ENCODE results near the gene CALML3. TPM values are rescaled to one million over a fixed set of nuclear protein-coding genes. Genes with fewer than 3 reads are reported as not detected.

CALML3 gene
- total and polyA plus RNA-seq, 10 donors: 0.10 TPM; not detected in 9

DNA sequence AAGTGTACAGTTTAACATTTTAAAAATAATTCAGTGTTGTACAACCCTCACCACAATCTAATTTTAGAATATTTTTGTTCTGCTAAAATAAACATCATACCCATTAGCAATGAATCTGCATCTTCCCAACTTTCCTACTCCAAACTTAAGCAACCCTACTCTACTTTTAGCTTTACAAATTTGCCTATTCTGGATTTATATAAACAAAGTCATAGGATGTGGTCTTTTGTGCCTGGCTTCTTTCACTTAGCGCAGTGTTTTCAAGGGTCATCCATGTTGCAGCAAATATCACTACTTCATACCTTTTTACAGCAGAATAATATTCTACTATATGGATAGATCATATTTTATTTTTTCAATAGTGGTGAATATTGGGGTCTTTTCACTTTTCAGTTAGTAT is 18.9 kb downstream of the CALML3 start:
- DNase-seq: no peak
- H3K27me3 ChIP-seq (replicated peaks in 1 of 7): no peaks in the 10 kb centered on the region
- WGBS, 5 donors: 93 to 100% (median 97%) methylated on average over 1 of the region's 1 CpG
- peaks cover 4 to 36% (median 29%) of the 10 kb centered on the region in 8 donors for H3K9me3 ChIP-seq
- intact Hi-C loops (cut with DNase I; ENCODE audit: low total_unique reads): no loop called here
- H3K4me1 ChIP-seq: peaks cover 0 to 23% (median 11%) of the 10 kb centered on the region in 6 donors
- H3K36me3 ChIP-seq: no peaks in the 10 kb centered on the region
- peak overlapping the region in 1 of 8 donors; percentile 41 for H3K27ac ChIP-seq
- H3K4me3 ChIP-seq: no peak overlapping the region
- TF ChIP-seq, protein P1, sequence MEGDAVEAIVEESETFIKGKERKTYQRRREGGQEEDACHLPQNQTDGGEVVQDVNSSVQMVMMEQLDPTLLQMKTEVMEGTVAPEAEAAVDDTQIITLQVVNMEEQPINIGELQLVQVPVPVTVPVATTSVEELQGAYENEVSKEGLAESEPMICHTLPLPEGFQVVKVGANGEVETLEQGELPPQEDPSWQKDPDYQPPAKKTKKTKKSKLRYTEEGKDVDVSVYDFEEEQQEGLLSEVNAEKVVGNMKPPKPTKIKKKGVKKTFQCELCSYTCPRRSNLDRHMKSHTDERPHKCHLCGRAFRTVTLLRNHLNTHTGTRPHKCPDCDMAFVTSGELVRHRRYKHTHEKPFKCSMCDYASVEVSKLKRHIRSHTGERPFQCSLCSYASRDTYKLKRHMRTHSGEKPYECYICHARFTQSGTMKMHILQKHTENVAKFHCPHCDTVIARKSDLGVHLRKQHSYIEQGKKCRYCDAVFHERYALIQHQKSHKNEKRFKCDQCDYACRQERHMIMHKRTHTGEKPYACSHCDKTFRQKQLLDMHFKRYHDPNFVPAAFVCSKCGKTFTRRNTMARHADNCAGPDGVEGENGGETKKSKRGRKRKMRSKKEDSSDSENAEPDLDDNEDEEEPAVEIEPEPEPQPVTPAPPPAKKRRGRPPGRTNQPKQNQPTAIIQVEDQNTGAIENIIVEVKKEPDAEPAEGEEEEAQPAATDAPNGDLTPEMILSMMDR (IDR thresholded peaks at IDR 0.05 in 8 of 11, conservative IDR thresholded peaks at IDR 0.05 in 3 of 11): no peak
- TF ChIP-seq POLR2AphosphoS5 (IDR thresholded peaks at IDR 0.05) (no peak), POLR2A (IDR thresholded peaks at IDR 0.05) (no peak)

DNA sequence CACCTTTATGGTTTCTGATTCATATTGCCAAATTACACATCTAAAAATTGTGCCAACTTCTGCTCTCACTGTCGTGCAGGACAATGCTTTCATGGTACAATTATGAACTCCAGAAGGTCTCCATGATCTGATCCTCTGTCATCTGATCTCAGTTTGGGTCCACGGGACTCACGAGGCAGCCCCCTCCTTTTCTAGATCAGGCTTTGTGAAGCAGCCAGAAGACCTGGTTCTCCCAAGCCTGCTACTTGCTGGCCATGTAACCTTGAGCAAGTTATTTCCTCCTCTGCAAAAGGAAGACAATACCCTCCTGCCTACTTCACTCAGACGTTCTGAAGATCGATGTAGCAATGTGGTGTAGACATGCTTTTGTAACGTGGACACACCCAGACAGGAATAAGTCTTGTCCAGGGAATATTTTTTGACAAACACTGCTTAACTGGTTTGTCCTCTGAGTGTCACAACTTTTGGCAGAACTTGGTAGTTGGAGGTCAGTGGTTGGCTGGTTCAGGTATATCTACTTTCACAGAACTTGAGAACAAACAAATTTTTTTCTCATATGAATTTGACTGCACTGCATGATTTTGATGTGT is 19.6 kb downstream of the CALML3 start:
- TF ChIP-seq POLR2AphosphoS5 (IDR thresholded peaks at IDR 0.05) (no peak), POLR2A (IDR thresholded peaks at IDR 0.05) (no peak)
- TF ChIP-seq, protein P1 (IDR thresholded peaks at IDR 0.05 in 8 of 11, conservative IDR thresholded peaks at IDR 0.05 in 3 of 11): no peak
- Histone ChIP-seq H3K4me3 (no peak overlapping the region), H3K9me3 (peaks cover 4 to 36% (median 29%) of the 10 kb centered on the region in 8 donors), H3K36me3 (no peaks in the 10 kb centered on the region), H3K27ac (peak overlapping the region in 1 of 8 donors; percentile 41), H3K27me3 (replicated peaks in 1 of 7) (no peaks in the 10 kb centered on the region), H3K4me1 (peaks cover 0 to 24% (median 11%) of the 10 kb centered on the region in 6 donors)
- 45 to 75% (median 58%) methylated on average over 6 of the region's 6 CpGs for WGBS, 5 donors
- DNase-seq: no peak
- intact Hi-C loops (cut with DNase I; ENCODE audit: low total_unique reads): no loop called here

DNA sequence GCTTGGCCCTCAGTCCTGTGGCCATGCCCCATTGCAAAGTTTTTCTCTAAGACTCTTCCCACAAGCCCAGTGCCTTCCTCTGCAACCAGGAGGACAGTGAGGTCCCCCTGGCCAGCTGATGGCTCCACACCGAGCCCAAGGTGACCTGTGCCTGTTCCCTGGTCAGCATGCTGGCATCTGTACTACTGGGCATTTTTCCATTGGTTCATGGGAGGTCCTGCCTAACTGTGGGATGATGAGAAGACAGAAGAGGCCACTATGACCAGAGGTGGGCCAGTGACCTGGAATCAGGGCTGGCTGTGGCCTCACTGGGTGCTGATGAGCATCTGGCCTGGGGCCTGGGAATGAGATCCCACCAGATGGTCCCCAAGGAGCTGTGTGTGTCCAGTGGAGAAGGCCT is 20.2 kb downstream of the CALML3 start:
- peaks cover 0 to 23% (median 11%) of the 10 kb centered on the region in 6 donors for H3K4me1 ChIP-seq
- 53 to 90% (median 81%) methylated on average over 1 of the region's 1 CpG for WGBS, 5 donors
- intact Hi-C loops (cut with DNase I; ENCODE audit: low total_unique reads): no loop called here
- H3K36me3 ChIP-seq: no peaks in the 10 kb centered on the region
- no peak overlapping the region for H3K4me3 ChIP-seq
- H3K27ac ChIP-seq: peak overlapping the region in 1 of 8 donors; percentile 41
- peak; percentile 28 for DNase-seq
- H3K27me3 ChIP-seq (replicated peaks in 1 of 7): no peaks in the 10 kb centered on the region
- TF ChIP-seq POLR2A (IDR thresholded peaks at IDR 0.05): no peak
- no peak for TF ChIP-seq POLR2AphosphoS5 (IDR thresholded peaks at IDR 0.05)
- TF ChIP-seq, protein P1 (IDR thresholded peaks at IDR 0.05 in 8 of 11, conservative IDR thresholded peaks at IDR 0.05 in 3 of 11): no peak
- H3K9me3 ChIP-seq: peaks cover 4 to 36% (median 29%) of the 10 kb centered on the region in 8 donors

DNA sequence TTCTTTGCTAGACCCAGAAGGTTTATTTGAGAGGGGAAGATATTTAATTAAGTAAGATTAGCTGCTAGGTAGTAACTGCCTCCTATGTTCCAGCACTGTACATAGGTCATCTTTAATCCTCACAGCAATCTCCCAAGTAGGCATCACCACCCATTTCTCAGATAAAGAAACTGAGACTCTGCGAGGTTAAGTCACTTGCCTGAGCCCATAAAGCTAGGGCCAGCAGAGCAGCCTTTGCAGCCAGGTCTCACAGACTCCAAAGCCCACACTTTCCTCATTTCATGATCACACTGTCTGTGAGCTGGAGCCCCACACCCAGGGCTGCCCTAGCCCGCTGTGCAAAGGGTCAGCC is 20.6 kb downstream of the CALML3 start:
- intact Hi-C loops (cut with DNase I; ENCODE audit: low total_unique reads): no loop called here
- peaks cover 4 to 36% (median 29%) of the 10 kb centered on the region in 8 donors for H3K9me3 ChIP-seq
- no peaks in the 10 kb centered on the region for H3K36me3 ChIP-seq
- peaks cover 0 to 23% (median 11%) of the 10 kb centered on the region in 6 donors for H3K4me1 ChIP-seq
- no peak overlapping the region for H3K27ac ChIP-seq
- TF ChIP-seq POLR2A (IDR thresholded peaks at IDR 0.05): no peak
- no peak for TF ChIP-seq POLR2AphosphoS5 (IDR thresholded peaks at IDR 0.05)
- TF ChIP-seq, protein P1 (IDR thresholded peaks at IDR 0.05 in 8 of 11, conservative IDR thresholded peaks at IDR 0.05 in 3 of 11): no peak
- no peak overlapping the region for H3K4me3 ChIP-seq
- WGBS, 5 donors: 83 to 100% (median 89%) methylated on average over 1 to 2 of the region's 2 CpGs
- no peaks in the 10 kb centered on the region for H3K27me3 ChIP-seq (replicated peaks in 1 of 7)
- DNase-seq: no peak

Data from spleen (tissue), 11 donors.